GM12864 (cell line): ENCODE measurements around the gene TBC1D1.
"Not testable (repeated sequence)": the region's sequence is repeated elsewhere in the genome, so short reads cannot be mapped to it uniquely, and the experiment has no call there.

ENCODE experiments used
- DNase-seq: peaks from one replicate; pipeline ENCODE4 v3.0.0-alpha.2; 2011; ENCODE audit warnings: low read depth
- H3K4me3 ChIP-seq: 2 replicates; pipeline ENCODE4 v1.5.1; 2011; ENCODE audit warnings: mild to moderate bottlenecking, low read depth, low read length, control low read depth
- TF ChIP-seq, protein P1 (sequence below): IDR thresholded peaks from 2 replicates; pipeline ENCODE4 v1.5.1; 2011; ENCODE audit warnings: low read depth, mild to moderate bottlenecking, moderate library complexity, low read length, control low read depth, inconsistent platforms; ENCODE audit errors: missing control alignments

The TBC1D1 gene

DNA sequence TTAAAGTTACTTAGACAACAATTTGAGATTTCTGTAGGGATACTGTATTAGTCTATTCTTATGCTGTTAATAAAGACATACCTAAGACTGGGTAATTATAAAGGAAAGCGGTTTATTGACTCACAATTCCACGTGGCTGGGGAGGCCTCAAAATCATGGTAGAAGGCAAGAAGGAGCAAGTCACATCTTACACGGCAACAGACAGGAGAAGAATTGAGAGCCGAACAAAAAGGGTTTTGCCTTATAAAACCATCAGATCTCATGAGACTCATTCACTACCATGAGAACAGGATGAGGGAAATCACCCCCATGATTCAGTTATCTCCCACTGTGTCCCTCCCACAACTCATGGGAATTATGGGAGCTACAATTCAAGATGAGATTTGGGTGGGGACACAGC lies 80.3 kb downstream of the TBC1D1 start:
- DNase-seq: no peak
- TF ChIP-seq, protein P1, sequence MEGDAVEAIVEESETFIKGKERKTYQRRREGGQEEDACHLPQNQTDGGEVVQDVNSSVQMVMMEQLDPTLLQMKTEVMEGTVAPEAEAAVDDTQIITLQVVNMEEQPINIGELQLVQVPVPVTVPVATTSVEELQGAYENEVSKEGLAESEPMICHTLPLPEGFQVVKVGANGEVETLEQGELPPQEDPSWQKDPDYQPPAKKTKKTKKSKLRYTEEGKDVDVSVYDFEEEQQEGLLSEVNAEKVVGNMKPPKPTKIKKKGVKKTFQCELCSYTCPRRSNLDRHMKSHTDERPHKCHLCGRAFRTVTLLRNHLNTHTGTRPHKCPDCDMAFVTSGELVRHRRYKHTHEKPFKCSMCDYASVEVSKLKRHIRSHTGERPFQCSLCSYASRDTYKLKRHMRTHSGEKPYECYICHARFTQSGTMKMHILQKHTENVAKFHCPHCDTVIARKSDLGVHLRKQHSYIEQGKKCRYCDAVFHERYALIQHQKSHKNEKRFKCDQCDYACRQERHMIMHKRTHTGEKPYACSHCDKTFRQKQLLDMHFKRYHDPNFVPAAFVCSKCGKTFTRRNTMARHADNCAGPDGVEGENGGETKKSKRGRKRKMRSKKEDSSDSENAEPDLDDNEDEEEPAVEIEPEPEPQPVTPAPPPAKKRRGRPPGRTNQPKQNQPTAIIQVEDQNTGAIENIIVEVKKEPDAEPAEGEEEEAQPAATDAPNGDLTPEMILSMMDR: no peak
- H3K4me3 ChIP-seq: no peak overlapping the region

DNA sequence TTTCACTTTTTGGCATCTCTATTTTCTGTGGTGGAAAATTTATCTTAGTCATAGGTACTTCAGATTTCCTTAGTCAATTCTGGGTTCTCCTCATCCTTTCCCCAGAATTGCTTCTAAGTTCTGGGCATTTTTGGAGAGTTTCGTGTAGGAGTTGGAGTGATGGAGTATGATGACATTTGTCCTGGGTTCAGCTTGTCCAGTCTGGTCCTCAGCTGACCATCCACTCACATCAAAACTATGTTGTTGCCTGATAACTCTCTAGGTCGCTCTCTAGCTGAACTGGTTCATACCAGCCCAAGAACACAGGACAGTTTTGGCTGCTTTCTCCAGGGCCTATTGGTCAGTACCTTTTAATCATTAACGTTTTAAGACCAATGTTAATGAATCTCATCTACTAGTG lies 82.6 kb downstream of the TBC1D1 start:
- no peak for DNase-seq
- H3K4me3 ChIP-seq: no peak overlapping the region
- TF ChIP-seq, protein P1: no peak

DNA sequence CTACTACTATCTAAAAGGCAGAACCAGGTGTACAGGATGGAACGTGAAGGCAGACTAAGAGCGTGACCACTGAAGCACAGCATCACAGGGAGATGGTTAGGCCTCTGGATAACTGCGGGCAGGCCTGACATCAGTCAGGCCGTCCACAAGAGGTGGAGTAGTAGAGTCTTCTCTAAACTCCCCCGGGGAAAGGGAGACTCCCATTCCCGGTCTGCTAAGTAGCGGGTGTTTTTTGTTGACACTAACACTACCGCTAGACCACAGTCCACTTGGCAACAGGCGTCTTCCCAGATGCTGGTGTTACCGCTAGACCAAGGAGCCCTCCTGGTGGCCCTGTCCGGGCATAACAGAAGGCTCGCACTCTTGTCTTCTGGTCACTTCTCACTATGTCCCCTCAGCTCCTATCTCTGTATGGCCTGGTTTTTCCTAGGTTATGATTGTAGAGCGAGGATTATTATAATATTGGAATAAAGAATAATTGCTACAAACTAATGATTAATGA lies 84.5 kb downstream of the TBC1D1 start:
- not testable (repeated sequence) for DNase-seq, H3K4me3 ChIP-seq

DNA sequence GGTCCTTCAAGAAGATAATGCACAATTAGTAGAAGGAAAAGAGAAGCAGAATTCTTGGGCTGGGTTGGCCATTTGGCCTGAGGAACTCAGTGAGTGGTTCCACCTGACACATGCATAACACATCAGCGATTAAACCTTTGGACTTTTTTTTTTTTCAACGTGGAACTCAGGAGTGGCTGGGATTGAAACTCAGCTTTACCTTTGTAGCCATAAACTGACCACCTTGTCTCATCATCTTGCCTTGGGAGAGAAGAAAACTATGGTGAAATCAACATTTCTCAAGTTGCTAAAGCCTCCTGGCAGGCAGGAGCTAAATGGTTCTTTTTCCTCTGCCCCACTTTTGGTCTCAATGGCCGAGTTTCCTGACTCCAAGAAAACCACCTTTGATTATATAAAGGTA lies 85.6 kb downstream of the TBC1D1 start:
- no peak for DNase-seq
- no peak overlapping the region; the same call in 1 of the 2 replicates for H3K4me3 ChIP-seq
- TF ChIP-seq, protein P1: no peak

DNA sequence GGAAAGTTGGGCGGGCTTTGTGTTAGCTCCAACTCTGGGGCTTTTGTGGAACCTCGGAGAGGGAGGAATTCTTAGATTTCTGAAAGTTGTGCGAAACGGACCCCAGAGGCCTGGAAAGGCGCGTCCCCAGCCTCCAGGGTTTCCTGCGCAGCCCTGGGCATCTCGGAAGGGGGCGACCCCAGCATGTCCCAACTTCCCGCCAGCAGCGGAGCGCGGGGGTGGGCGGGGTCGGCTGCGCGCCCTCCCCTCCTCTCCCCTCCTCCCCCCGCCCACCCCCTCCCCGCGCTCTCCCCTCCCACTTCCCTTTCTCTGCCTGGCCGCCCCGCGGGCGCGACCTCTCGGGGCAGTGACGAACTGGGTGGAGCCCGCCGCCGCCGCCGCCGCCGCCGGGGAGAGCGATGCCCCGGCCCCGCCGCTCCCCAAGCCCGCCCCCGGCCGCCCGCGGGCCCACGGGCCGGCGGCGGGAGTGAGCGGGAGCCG lies 86.1 kb downstream of the TBC1D1 start:
- TF ChIP-seq, protein P1: no peak
- no peak for DNase-seq
- peak overlapping the region; percentile 76 for H3K4me3 ChIP-seq

DNA sequence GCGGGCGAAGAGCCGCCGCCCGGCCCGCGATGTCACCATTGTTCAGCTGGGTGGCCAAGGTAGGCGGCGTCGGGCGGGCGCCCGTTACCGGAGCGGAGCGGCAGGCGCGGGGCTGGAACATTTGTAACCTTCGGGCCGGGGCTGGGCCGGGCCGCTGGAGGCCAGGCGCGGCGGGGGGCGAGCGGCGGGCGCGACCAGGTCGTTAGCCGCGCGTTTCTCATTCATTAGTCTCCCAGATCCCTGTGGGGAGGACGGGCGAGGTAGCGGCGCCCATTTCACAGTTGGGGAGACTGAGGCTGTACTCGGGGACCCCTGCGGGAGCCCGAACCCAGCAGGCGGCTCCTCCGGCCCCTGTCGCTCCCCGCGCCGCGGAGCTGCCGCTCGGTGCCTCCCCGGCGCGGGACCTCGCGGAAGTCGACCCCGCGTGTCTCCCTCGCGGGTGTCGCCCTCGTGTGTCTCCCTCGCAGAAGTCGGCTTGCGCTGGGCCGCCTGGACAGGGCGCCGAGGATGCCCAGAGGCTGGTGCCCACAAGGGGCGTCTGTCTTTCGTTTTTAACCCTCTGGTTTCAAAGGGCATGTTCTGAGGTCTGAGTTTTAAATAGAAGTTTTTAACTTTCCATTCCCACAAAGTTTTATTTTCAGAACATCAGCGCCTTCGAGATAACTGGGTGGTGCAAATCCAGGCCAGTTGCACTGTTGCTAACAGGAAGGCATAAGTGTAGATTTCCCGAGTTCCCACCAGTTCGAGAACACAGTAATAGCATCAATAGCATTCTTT lies 86.8 kb downstream of the TBC1D1 start:
- no peak for DNase-seq
- TF ChIP-seq, protein P1: peak; percentile 52

DNA sequence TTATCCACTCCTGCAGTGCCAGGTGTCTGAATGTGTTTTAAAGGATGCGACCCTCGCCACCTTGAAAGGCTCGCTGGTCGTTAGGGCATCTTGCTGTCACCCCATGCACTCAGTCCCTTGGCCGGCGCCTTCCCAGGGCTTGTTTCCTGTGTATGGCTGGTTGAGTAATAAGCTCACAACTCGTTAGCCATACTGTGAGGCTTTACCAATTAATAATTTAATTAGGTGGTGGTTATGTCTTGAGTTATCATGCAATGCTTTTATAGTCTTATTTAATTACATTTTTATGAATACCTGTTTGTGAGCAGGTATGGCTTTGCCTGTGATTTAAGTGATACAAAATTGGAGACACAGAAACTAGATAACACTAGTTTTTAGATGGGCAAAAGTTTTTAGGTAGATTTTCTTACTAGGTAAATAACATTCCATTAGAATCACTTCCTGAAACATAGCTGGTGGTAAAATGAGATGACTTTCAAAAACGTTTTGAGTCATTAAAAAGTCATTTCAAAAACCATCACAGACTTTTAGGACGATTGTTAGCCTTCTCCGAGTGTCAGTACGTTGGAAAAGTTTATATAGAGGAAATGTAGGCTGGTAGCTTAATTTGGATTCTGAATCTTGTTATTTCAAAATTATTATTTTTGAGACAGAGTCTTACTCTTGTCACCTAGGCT lies 87.5 kb downstream of the TBC1D1 start:
- DNase-seq: no peak
- H3K4me3 ChIP-seq: peak overlapping the region; percentile 76
- TF ChIP-seq, protein P1: no peak

More for the DNA sequence above, 86.8 kb downstream of the TBC1D1 start:
- H3K4me3 ChIP-seq: peak overlapping the region; percentile 76
